H9 (cell line): ENCODE results near the gene DBI. TPM values are rescaled to one million over a fixed set of nuclear protein-coding genes. Genes with fewer than 3 reads are reported as not detected.

Experiments used
- DNase-seq: peaks from one replicate; pipeline ENCODE4 v3.0.0-alpha.2; 2017
- H2AFZ ChIP-seq: one replicate; pipeline ENCODE4 v1.6.1; 2013; ENCODE audit warnings: mild to moderate bottlenecking, low read length, control low read depth, moderate library complexity
- H2AK5ac ChIP-seq: 2 replicates; pipeline ENCODE4 v1.6.1; 2013; ENCODE audit warnings: low read length, control low read depth, mixed read lengths; ENCODE audit not compliant: insufficient read length
- H2BK120ac ChIP-seq: one replicate; pipeline ENCODE4 v1.6.1; 2013; ENCODE audit warnings: low read depth, mild to moderate bottlenecking, low read length, control low read depth, inconsistent platforms; ENCODE audit not compliant: poor library complexity, severe bottlenecking
- H2BK12ac ChIP-seq: 2 replicates; pipeline ENCODE4 v1.6.1; 2013; ENCODE audit warnings: low read length, control low read depth, mixed read lengths, low read depth; ENCODE audit not compliant: insufficient read length
- H2BK15ac ChIP-seq: 2 replicates; pipeline ENCODE4 v1.6.1; 2013; ENCODE audit warnings: low read depth, low read length, control low read depth
- H2BK20ac ChIP-seq: one replicate; pipeline ENCODE4 v1.6.1; 2013; ENCODE audit warnings: low read depth, mild to moderate bottlenecking, low read length, control low read depth, inconsistent platforms; ENCODE audit not compliant: poor library complexity, severe bottlenecking
- H2BK5ac ChIP-seq: 2 replicates; pipeline ENCODE4 v1.6.1; 2013; ENCODE audit warnings: low read length, control low read depth, mixed read lengths; ENCODE audit not compliant: insufficient read length
- H3K14ac ChIP-seq: 2 replicates; pipeline ENCODE4 v1.6.1; 2013; ENCODE audit warnings: low read length, control low read depth; ENCODE audit not compliant: insufficient read depth
- H3K18ac ChIP-seq: 2 replicates; pipeline ENCODE4 v1.6.1; 2013; ENCODE audit warnings: low read depth, mild to moderate bottlenecking, mixed read lengths, low read length, control low read depth; ENCODE audit not compliant: insufficient read length
- H3K23ac ChIP-seq: 2 replicates; pipeline ENCODE4 v1.6.1; 2013; ENCODE audit warnings: low read length, control low read depth, mixed read lengths, low read depth; ENCODE audit not compliant: insufficient read length
- H3K23me2 ChIP-seq: 2 replicates; pipeline ENCODE4 v1.6.1; 2013; ENCODE audit warnings: low read depth, mild to moderate bottlenecking, mixed read lengths, low read length, control low read depth; ENCODE audit not compliant: insufficient read length, poor library complexity, severe bottlenecking
- H3K27ac ChIP-seq: 2 replicates; pipeline ENCODE4 v1.5.1; 2013; ENCODE audit warnings: low read length, control low read depth, mixed read lengths, low read depth; ENCODE audit not compliant: insufficient read length
- H3K27me3 ChIP-seq: 2 replicates; pipeline ENCODE4 v1.6.1; 2013; ENCODE audit warnings: low read length, control low read depth, inconsistent platforms; ENCODE audit not compliant: insufficient read depth
- H3K4ac ChIP-seq: 2 replicates; pipeline ENCODE4 v1.6.1; 2013; ENCODE audit warnings: low read depth, mild to moderate bottlenecking, control low read depth, inconsistent platforms, low read length, moderate library complexity
- H3K4me1 ChIP-seq: 2 replicates; pipeline ENCODE4 v1.6.1; 2013; ENCODE audit warnings: low read length, control low read depth, inconsistent platforms; ENCODE audit not compliant: insufficient read depth
- H3K4me2 ChIP-seq: 2 replicates; pipeline ENCODE4 v1.6.1; 2013; ENCODE audit warnings: low read length, control low read depth, mixed read lengths; ENCODE audit not compliant: insufficient read length, insufficient read depth
- H3K56ac ChIP-seq: 2 replicates; pipeline ENCODE4 v1.6.1; 2013; ENCODE audit warnings: low read depth, mild to moderate bottlenecking, mixed read lengths, low read length, control low read depth; ENCODE audit not compliant: insufficient read length
- H3K79me1 ChIP-seq: 2 replicates; pipeline ENCODE4 v1.6.1; 2013; ENCODE audit warnings: low read depth, mild to moderate bottlenecking, moderate library complexity, low read length, control low read depth, inconsistent platforms; ENCODE audit not compliant: insufficient read depth, poor library complexity, severe bottlenecking
- H3K79me2 ChIP-seq: 2 replicates; pipeline ENCODE4 v1.6.1; 2013; ENCODE audit warnings: low read length, control low read depth, inconsistent platforms; ENCODE audit not compliant: insufficient read depth
- H3K9ac ChIP-seq: 2 replicates; pipeline ENCODE4 v1.6.1; 2013; ENCODE audit warnings: low read length, control low read depth, mixed read lengths; ENCODE audit not compliant: insufficient read length; ENCODE audit errors: extremely low read depth
- H3K9me3 ChIP-seq: one replicate; pipeline ENCODE4 v1.6.1; 2013; ENCODE audit warnings: low read depth, low read length, inconsistent platforms; ENCODE audit not compliant: control insufficient read depth
- H3T11ph ChIP-seq: one replicate; pipeline ENCODE4 v1.6.1; 2013; ENCODE audit warnings: mild to moderate bottlenecking, low read length, control low read depth, inconsistent platforms
- H4K20me1 ChIP-seq: one replicate; pipeline ENCODE4 v1.6.1; 2013; ENCODE audit not compliant: control insufficient read depth, insufficient read length, insufficient read depth
- H4K5ac ChIP-seq: 2 replicates; pipeline ENCODE4 v1.6.1; 2013; ENCODE audit warnings: low read depth, mild to moderate bottlenecking, mixed read lengths, low read length, control low read depth; ENCODE audit not compliant: insufficient read length
- H4K8ac ChIP-seq: replicated peaks from 2 replicates; pipeline ENCODE4 v1.6.1; 2013; ENCODE audit warnings: low read length, control low read depth, mixed read lengths, low read depth; ENCODE audit not compliant: insufficient read length
- H4K91ac ChIP-seq: 2 replicates; pipeline ENCODE4 v1.6.1; 2013; ENCODE audit warnings: low read depth, mild to moderate bottlenecking, moderate library complexity, mixed read lengths, low read length, control low read depth; ENCODE audit not compliant: insufficient read length
- H3K27ac Mint-ChIP-seq, 3 experiments: 2 replicates in 2 of 3; 3 replicates in 1 of 3; pipeline ENCODE4 v1.8.0; 2020 to 2021; ENCODE audit warnings: mixed read lengths in 3 of 3, mild to moderate bottlenecking in 1 of 3, moderate library complexity in 1 of 3
- H3K27me3 Mint-ChIP-seq: 2 replicates; pipeline ENCODE4 v1.8.0; 2021; ENCODE audit warnings: low read depth, mild to moderate bottlenecking, moderate library complexity, mixed read lengths
- H3K36me3 Mint-ChIP-seq, 3 experiments: 2 replicates in 2 of 3; 3 replicates in 1 of 3; pipeline ENCODE4 v1.8.0; 2020 to 2021; ENCODE audit warnings: low read depth in 3 of 3, mixed read lengths in 3 of 3; ENCODE audit not compliant: insufficient read depth in 1 of 3
- H3K4me1 Mint-ChIP-seq, 2 experiments: 2 replicates each; pipeline ENCODE4 v1.8.0; 2020; ENCODE audit warnings: mixed read lengths in 2 of 2
- H3K4me3 Mint-ChIP-seq, 2 experiments: 2 replicates in 1 of 2; 3 replicates in 1 of 2; pipeline ENCODE4 v1.8.0; 2020 to 2021; ENCODE audit warnings: mild to moderate bottlenecking in 2 of 2, mixed read lengths in 2 of 2, moderate library complexity in 1 of 2
- H3K9me3 Mint-ChIP-seq, 2 experiments: 2 replicates in 1 of 2; 3 replicates in 1 of 2; pipeline ENCODE4 v1.8.0; 2020; ENCODE audit warnings: mild to moderate bottlenecking in 2 of 2, mixed read lengths in 2 of 2, moderate library complexity in 1 of 2
- CTCF ChIP-seq: fragments of 200-600 bp; sonication (generic); conservative IDR thresholded peaks from 3 replicates; pipeline ENCODE4 v1.8.0; 2021; ENCODE audit warnings: antibody characterized with exemption, mild to moderate bottlenecking
- WGBS: extraction: QIAGEN DNeasy Blood & Tissue Kit; methylation state at CpG from one replicate; pipeline ENCODE4 v1.1.7; 2013; ENCODE audit warnings: missing lambda C conversion rate, low lambda C conversion rate, mixed read lengths; ENCODE audit not compliant: insufficient read length; ENCODE audit errors: extremely low coverage; 5-methylcytosine and 5-hydroxymethylcytosine counted together
- total RNA-seq: library from RNA; stranded (reverse); gene quantifications from 2 replicates; pipeline ENCODE4 v1.2.1, GENCODE V29; 2021

The DBI gene
- total RNA-seq, 1 experiment from 2014 or later = 127 TPM

- H2BK15ac ChIP-seq = no peak overlapping the region
- peaks cover 19 to 23% of the 10 kb centered on the region in 2 experiments for H3K4me1 Mint-ChIP-seq
- no CpG with 5 or more reads among the region's 6 CpGs for WGBS
Observed at GRCh38 chr2:119364798-119365197, 2.0 kb upstream of the DBI start.

More at GRCh38 chr2:119364798-119365197, 2.0 kb upstream of the DBI start:
- Histone ChIP-seq H4K8ac (no peak overlapping the region), H2BK120ac (no peak overlapping the region), H3K9me3 (no peaks in the 10 kb centered on the region), H3K9ac (no peak overlapping the region), H2AFZ (no peak overlapping the region), H3K4me1 (peaks cover 3% of the 10 kb centered on the region; the same call in 1 of the 2 replicates), H3K23ac (no peak overlapping the region), H3K27ac (no peak overlapping the region), H3K23me2 (peaks cover 20% of the 10 kb centered on the region), H3K27me3 (no peaks in the 10 kb centered on the region), H4K20me1 (no peaks in the 10 kb centered on the region), H4K5ac (no peak overlapping the region), H3T11ph (no peak overlapping the region), H2BK12ac (no peak overlapping the region), H2BK20ac (no peak overlapping the region), H3K56ac (no peak overlapping the region), H3K4ac (no peak overlapping the region), H3K79me1 (peaks cover 3% of the 10 kb centered on the region), H3K4me2 (no peak overlapping the region), H2BK5ac (no peak overlapping the region), H3K79me2 (peaks cover 1% of the 10 kb centered on the region; the same call in 1 of the 2 replicates), H2AK5ac (no peak overlapping the region), H4K91ac (no peak overlapping the region), H3K14ac (no peak overlapping the region), H3K18ac (no peak overlapping the region)
- Mint-ChIP-seq H3K36me3 (peaks cover 11 to 16% (median 12%) of the 10 kb centered on the region in 3 experiments; a peak in 6 of 7 replicates), H3K9me3 (no peaks in the 10 kb centered on the region), H3K27ac (no peak overlapping the region), H3K4me3 (peak overlapping the region; percentile 19 to 99; a peak in 3 of 5 replicates), H3K27me3 (no peaks in the 10 kb centered on the region)
- no peak for DNase-seq
- TF ChIP-seq CTCF = no peak
